HepG2 (cell line): ENCODE measurements around the gene MAFB. TPM values are rescaled to one million over a fixed set of nuclear protein-coding genes. Genes with fewer than 3 reads are reported as not detected.

Experiments
- ATM ChIP-seq: fragments of 450-650 bp; IDR thresholded peaks from 2 replicates; pipeline ENCODE4 v1.7.1; 2017; ENCODE audit warnings: mild to moderate bottlenecking, borderline replicate concordance
- MLXIP ChIP-seq: sonication (generic); formaldehyde crosslinking; IDR thresholded peaks from 2 replicates; pipeline ENCODE4 v1.9.0; 2021; ENCODE audit warnings: missing genetic modification reagents, borderline replicate concordance
- MXD4 ChIP-seq: IDR thresholded peaks from 2 replicates; pipeline ENCODE4 v1.6.1; 2016; ENCODE audit warnings: mild to moderate bottlenecking, missing biosample characterization, missing genetic modification reagents
- PBX3 ChIP-seq: sonication (generic); formaldehyde crosslinking; IDR thresholded peaks from 2 replicates; pipeline ENCODE4 v1.8.1; 2023; ENCODE audit warnings: missing genetic modification reagents, inconsistent platforms, borderline replicate concordance
- TERF1 ChIP-seq: sonication (generic); formaldehyde crosslinking; IDR thresholded peaks from 2 replicates; pipeline ENCODE4 v1.8.0; 2022; ENCODE audit warnings: mild to moderate bottlenecking, missing genetic modification reagents, moderate library complexity
- XBP1 ChIP-seq: sonication (generic); formaldehyde crosslinking; IDR thresholded peaks from 2 replicates; pipeline ENCODE4 v1.5.0; 2020; ENCODE audit warnings: missing genetic modification reagents
- ZBTB20 ChIP-seq: sonication (generic); formaldehyde crosslinking; IDR thresholded peaks from 2 replicates; pipeline ENCODE4 v1.8.1; 2023; ENCODE audit warnings: missing genetic modification reagents, low read depth, mild to moderate bottlenecking, borderline replicate concordance
- ZFP62 ChIP-seq: sonication (generic); formaldehyde crosslinking; IDR thresholded peaks from 2 replicates; pipeline ENCODE4 v1.4.0; 2020; ENCODE audit warnings: missing genetic modification reagents
- ZFP82 ChIP-seq: sonication (generic); formaldehyde crosslinking; IDR thresholded peaks from 2 replicates; pipeline ENCODE4 v1.5.1; 2020; ENCODE audit warnings: mild to moderate bottlenecking, missing genetic modification reagents, borderline replicate concordance
- ZNF276 ChIP-seq: sonication (generic); formaldehyde crosslinking; IDR thresholded peaks from 2 replicates; pipeline ENCODE4 v1.4.0; 2020; ENCODE audit warnings: mild to moderate bottlenecking, low read depth, missing genetic modification reagents
- ZNF296 ChIP-seq: sonication (generic); formaldehyde crosslinking; conservative IDR thresholded peaks from 2 replicates; pipeline ENCODE4 v1.5.0; 2020; ENCODE audit warnings: mild to moderate bottlenecking, missing genetic modification reagents
- ZNF329 ChIP-seq: sonication (generic); formaldehyde crosslinking; IDR thresholded peaks from 2 replicates; pipeline ENCODE4 v1.9.0; 2021; ENCODE audit warnings: low read depth, mild to moderate bottlenecking, missing genetic modification reagents
- ZNF343 ChIP-seq: sonication (generic); formaldehyde crosslinking; IDR thresholded peaks from 2 replicates; pipeline ENCODE4 v1.4.0; 2020; ENCODE audit warnings: mild to moderate bottlenecking, missing genetic modification reagents
- polyA plus RNA-seq, 8 experiments: library from polyadenylated mRNA; depleted of rRNA in 3 of 8; stranded (reverse) in 7 of 8; unstranded in 1 of 8; fragments of >200 nt; fragmentation: Illumina TruSeq in 4 of 8; extraction: Trizol in 4 of 8; gene quantifications; 2 replicates each; pipeline versions ENCODE4 v1.2.1 to v1.2.3, GENCODE V29; 2011 to 2016; ENCODE audit warnings: low read depth in 4 of 8, missing spikeins in 1 of 8, mixed read lengths in 1 of 8; ENCODE audit not compliant: insufficient read depth in 1 of 8
- total RNA-seq, 5 experiments: library from RNA; depleted of rRNA; stranded (reverse); fragments of >200 nt; fragmentation: Illumina TruSeq; extraction: Trizol; gene quantifications; 2 replicates each; pipeline ENCODE4 v1.2.3, GENCODE V29; 2016; ENCODE audit warnings: low read depth in 1 of 5
- TF ChIP-seq, protein P1 (sequence below), 2 experiments: sonication (generic) in 1 of 2; formaldehyde crosslinking in 1 of 2; IDR thresholded peaks; 2 replicates each; pipeline versions ENCODE4 v1.4.0 to v1.6.1; 2016 to 2020; ENCODE audit warnings: borderline replicate concordance in 1 of 2, low read depth in 1 of 2, mild to moderate bottlenecking in 1 of 2, missing genetic modification reagents in 1 of 2

MAFB gene
- total and polyA plus RNA-seq, 2 of the 13 experiments (the other 11 are each of a cell fraction or from before 2014, with no cell fraction given) = 0.08 to 0.11 TPM

DNA sequence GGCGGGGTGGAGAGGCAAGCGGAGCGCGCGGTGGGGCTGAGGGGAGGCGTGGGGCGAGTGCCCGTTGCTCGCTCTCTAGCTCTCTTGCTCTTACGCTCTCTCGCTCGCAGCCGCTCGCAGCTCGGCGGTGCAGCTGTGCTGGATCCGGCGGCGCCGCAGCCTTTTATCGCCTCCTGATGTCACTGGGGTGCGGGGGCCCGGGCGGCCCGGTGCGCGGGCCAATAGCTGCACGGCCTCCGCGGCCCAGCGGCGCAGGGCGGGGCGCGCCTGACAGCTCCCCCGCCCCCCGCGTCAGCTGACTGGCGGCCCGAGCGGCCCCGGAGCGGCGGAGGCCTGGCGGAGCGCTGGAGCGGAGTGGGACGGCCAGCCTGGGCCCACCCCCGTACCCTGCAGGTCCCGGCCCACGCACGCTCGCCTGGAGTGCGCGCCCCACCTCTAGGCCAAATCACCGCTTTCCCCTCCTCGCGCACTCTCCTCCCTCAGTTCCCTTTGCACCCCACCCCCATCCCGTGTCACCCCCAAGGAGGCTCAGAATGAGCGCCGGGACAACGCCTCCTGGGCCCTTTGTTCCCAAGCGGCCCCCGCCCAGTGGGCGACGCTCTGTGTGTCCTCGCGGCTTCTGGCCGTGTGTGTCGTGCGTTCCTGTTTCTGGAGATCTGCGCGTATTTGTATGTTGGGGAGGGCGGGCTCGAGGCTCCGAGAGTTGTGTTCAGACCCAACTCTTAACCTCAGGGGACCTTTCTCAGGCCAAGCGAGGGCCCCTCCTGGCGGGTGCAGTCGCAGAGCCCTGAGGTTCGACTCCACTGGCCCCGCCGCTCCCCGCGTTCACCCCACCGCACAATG is at the start of gene MAFB (continued):
- TF ChIP-seq MLXIP (no peak), XBP1 (CRISPR knock-in tag) (no peak; the same call in 1 of the 2 replicates), ZNF329 (CRISPR knock-in tag) (peak; percentile 73; the same call in 1 of the 2 replicates), MXD4 (CRISPR knock-in tag) (no peak), ZNF343 (CRISPR knock-in tag) (peak; percentile 71; the same call in 1 of the 2 replicates), ZFP62 (CRISPR knock-in tag) (no peak), ZBTB20 (no peak), TERF1 (CRISPR knock-in tag) (no peak), ZNF296 (no peak), PBX3 (CRISPR knock-in tag) (no peak), ZNF276 (no peak), ATM (no peak), ZFP82 (CRISPR knock-in tag) (no peak)
- TF ChIP-seq, protein P1, sequence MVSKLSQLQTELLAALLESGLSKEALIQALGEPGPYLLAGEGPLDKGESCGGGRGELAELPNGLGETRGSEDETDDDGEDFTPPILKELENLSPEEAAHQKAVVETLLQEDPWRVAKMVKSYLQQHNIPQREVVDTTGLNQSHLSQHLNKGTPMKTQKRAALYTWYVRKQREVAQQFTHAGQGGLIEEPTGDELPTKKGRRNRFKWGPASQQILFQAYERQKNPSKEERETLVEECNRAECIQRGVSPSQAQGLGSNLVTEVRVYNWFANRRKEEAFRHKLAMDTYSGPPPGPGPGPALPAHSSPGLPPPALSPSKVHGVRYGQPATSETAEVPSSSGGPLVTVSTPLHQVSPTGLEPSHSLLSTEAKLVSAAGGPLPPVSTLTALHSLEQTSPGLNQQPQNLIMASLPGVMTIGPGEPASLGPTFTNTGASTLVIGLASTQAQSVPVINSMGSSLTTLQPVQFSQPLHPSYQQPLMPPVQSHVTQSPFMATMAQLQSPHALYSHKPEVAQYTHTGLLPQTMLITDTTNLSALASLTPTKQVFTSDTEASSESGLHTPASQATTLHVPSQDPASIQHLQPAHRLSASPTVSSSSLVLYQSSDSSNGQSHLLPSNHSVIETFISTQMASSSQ (IDR thresholded peaks at IDR 0.05; ENCODE audit: low read depth) = no peak
- TF ChIP-seq, protein P1 (CRISPR knock-in tag; IDR thresholded peaks at IDR 0.05; ENCODE audit: borderline replicate concordance) = no peak; the same call in 1 of the 2 replicates
